Activated T-cell treated with anti-CD3 and anti-CD28 coated beads, Interleukin-2, amount 50 U/mL, for 24 hours (primary cell): ENCODE measurements around the gene SLC1A6.
A peak's percentile ranks its signal among the peaks of the same experiment; 100 is the strongest.
"Not testable (repeated sequence)": the region's sequence is repeated elsewhere in the genome, so short reads cannot be mapped to it uniquely, and the experiment has no call there.

Experiments used
- DNase-seq: peaks from one replicate; pipeline ENCODE4 v3.0.0-alpha.2; 2020
- H3K27ac Mint-ChIP-seq: 2 replicates; pipeline ENCODE4 v1.8.0; 2020; ENCODE audit warnings: mild to moderate bottlenecking, mixed read lengths
- H3K27me3 Mint-ChIP-seq: 2 replicates; pipeline ENCODE4 v1.8.0; 2020; ENCODE audit warnings: mixed read lengths
- H3K36me3 Mint-ChIP-seq: 2 replicates; pipeline ENCODE4 v1.8.0; 2020; ENCODE audit warnings: low read depth, mixed read lengths
- H3K4me1 Mint-ChIP-seq: 2 replicates; pipeline ENCODE4 v1.8.0; 2020; ENCODE audit warnings: low read depth, mixed read lengths
- H3K4me3 Mint-ChIP-seq: 2 replicates; pipeline ENCODE4 v1.8.0; 2020; ENCODE audit warnings: mild to moderate bottlenecking, moderate library complexity, mixed read lengths
- H3K9me3 Mint-ChIP-seq: 2 replicates; pipeline ENCODE4 v1.8.0; 2020; ENCODE audit warnings: mixed read lengths

SLC1A6 gene

GRCh38 chr19:14979476-14980255 lies at the start of gene SLC1A6:
Gene SLC1A6 (minus strand): TSS chr19:14979864. CDS start chr19:14972910, 6,954 bp downstream.
- peak; percentile 32 for DNase-seq
- H3K27ac Mint-ChIP-seq: no peak within 1 kb of the TSS
- no peaks in the 10 kb centered on the region for H3K9me3 Mint-ChIP-seq
- no peaks in the 10 kb centered on the region for H3K36me3 Mint-ChIP-seq
- H3K27me3 Mint-ChIP-seq: peaks cover 62% of the 10 kb centered on the region
- peaks cover 8% of the 10 kb centered on the region for H3K4me1 Mint-ChIP-seq
- peak within 1 kb of the TSS; percentile 43 for H3K4me3 Mint-ChIP-seq

GRCh38 chr19:15028490-15028889 lies 48.8 kb upstream of the SLC1A6 start:
- DNase-seq: no peak

GRCh38 chr19:15025217-15025616 lies 45.6 kb upstream of the SLC1A6 start:
- H3K9me3 Mint-ChIP-seq: no peaks in the 10 kb centered on the region
- no peak overlapping the region for H3K4me3 Mint-ChIP-seq
- no peaks in the 10 kb centered on the region for H3K36me3 Mint-ChIP-seq
- no peaks in the 10 kb centered on the region for H3K4me1 Mint-ChIP-seq
- peaks cover 19% of the 10 kb centered on the region for H3K27me3 Mint-ChIP-seq
- no peak overlapping the region for H3K27ac Mint-ChIP-seq
- DNase-seq: no peak

More at GRCh38 chr19:15028490-15028889, 48.8 kb upstream of the SLC1A6 start:
- peaks cover 20% of the 10 kb centered on the region for H3K27me3 Mint-ChIP-seq
- H3K27ac Mint-ChIP-seq: no peak overlapping the region
- H3K4me1 Mint-ChIP-seq: no peaks in the 10 kb centered on the region
- no peaks in the 10 kb centered on the region for H3K9me3 Mint-ChIP-seq
- no peak overlapping the region for H3K4me3 Mint-ChIP-seq
- no peaks in the 10 kb centered on the region for H3K36me3 Mint-ChIP-seq

- Mint-ChIP-seq H3K27me3 (peaks cover 28% of the 10 kb centered on the region), H3K4me3 (no peak overlapping the region), H3K36me3 (no peaks in the 10 kb centered on the region), H3K9me3 (no peaks in the 10 kb centered on the region), H3K4me1 (no peaks in the 10 kb centered on the region), H3K27ac (no peak overlapping the region)
- no peak for DNase-seq
Measured at GRCh38 chr19:15022752-15023151, 43.1 kb upstream of the SLC1A6 start.

GRCh38 chr19:15021286-15022007 lies 41.8 kb upstream of the SLC1A6 start:
- DNase-seq: no peak
- no peak overlapping the region for H3K4me3 Mint-ChIP-seq
- no peaks in the 10 kb centered on the region for H3K36me3 Mint-ChIP-seq
- H3K4me1 Mint-ChIP-seq: no peaks in the 10 kb centered on the region
- no peak overlapping the region for H3K27ac Mint-ChIP-seq
- H3K9me3 Mint-ChIP-seq: no peaks in the 10 kb centered on the region
- H3K27me3 Mint-ChIP-seq: peaks cover 38% of the 10 kb centered on the region

- H3K27me3 Mint-ChIP-seq: peaks cover 45% of the 10 kb centered on the region
- not testable (repeated sequence) for H3K27ac Mint-ChIP-seq, H3K4me3 Mint-ChIP-seq, DNase-seq, H3K9me3 Mint-ChIP-seq, H3K36me3 Mint-ChIP-seq, H3K4me1 Mint-ChIP-seq
Measured at GRCh38 chr19:15018836-15019235, 39.2 kb upstream of the SLC1A6 start.

- Mint-ChIP-seq H3K4me3 (no peak overlapping the region), H3K4me1 (no peaks in the 10 kb centered on the region)
Measured at GRCh38 chr19:15015946-15016542, 36.4 kb upstream of the SLC1A6 start.

GRCh38 chr19:15014579-15014978 lies 34.9 kb upstream of the SLC1A6 start:
- Mint-ChIP-seq H3K27me3 (peaks cover 70% of the 10 kb centered on the region), H3K4me1 (no peaks in the 10 kb centered on the region), H3K4me3 (no peak overlapping the region), H3K36me3 (no peaks in the 10 kb centered on the region), H3K9me3 (no peaks in the 10 kb centered on the region), H3K27ac (no peak overlapping the region)
- no peak for DNase-seq

More at GRCh38 chr19:15015946-15016542, 36.4 kb upstream of the SLC1A6 start:
- H3K9me3 Mint-ChIP-seq: no peaks in the 10 kb centered on the region
- H3K27me3 Mint-ChIP-seq: peaks cover 64% of the 10 kb centered on the region
- H3K27ac Mint-ChIP-seq: no peak overlapping the region
- no peaks in the 10 kb centered on the region for H3K36me3 Mint-ChIP-seq
- no peak for DNase-seq

- no peaks in the 10 kb centered on the region for H3K9me3 Mint-ChIP-seq
- H3K4me3 Mint-ChIP-seq: no peak overlapping the region
- H3K27ac Mint-ChIP-seq: no peak overlapping the region
- no peak for DNase-seq
- H3K36me3 Mint-ChIP-seq: no peaks in the 10 kb centered on the region
- H3K27me3 Mint-ChIP-seq: peaks cover 62% of the 10 kb centered on the region
- H3K4me1 Mint-ChIP-seq: no peaks in the 10 kb centered on the region
Measured at GRCh38 chr19:15010501-15011300, 31.0 kb upstream of the SLC1A6 start.

GRCh38 chr19:15008308-15008707 lies 28.6 kb upstream of the SLC1A6 start:
- no peak overlapping the region for H3K4me3 Mint-ChIP-seq
- H3K27me3 Mint-ChIP-seq: peaks cover 55% of the 10 kb centered on the region
- H3K9me3 Mint-ChIP-seq: no peaks in the 10 kb centered on the region
- no peak for DNase-seq
- no peaks in the 10 kb centered on the region for H3K36me3 Mint-ChIP-seq
- no peaks in the 10 kb centered on the region for H3K4me1 Mint-ChIP-seq
- no peak overlapping the region for H3K27ac Mint-ChIP-seq

GRCh38 chr19:14997981-14998380 lies 18.3 kb upstream of the SLC1A6 start:
- Mint-ChIP-seq H3K4me1 (no peaks in the 10 kb centered on the region), H3K4me3 (no peak overlapping the region), H3K27me3 (peaks cover 53% of the 10 kb centered on the region), H3K36me3 (no peaks in the 10 kb centered on the region), H3K9me3 (no peaks in the 10 kb centered on the region), H3K27ac (no peak overlapping the region)
- no peak for DNase-seq

GRCh38 chr19:14992780-14993179 lies 13.1 kb upstream of the SLC1A6 start:
- Mint-ChIP-seq H3K4me3 (no peak overlapping the region), H3K36me3 (no peaks in the 10 kb centered on the region), H3K4me1 (no peaks in the 10 kb centered on the region), H3K27ac (no peak overlapping the region), H3K27me3 (peaks cover 31% of the 10 kb centered on the region), H3K9me3 (no peaks in the 10 kb centered on the region)
- no peak for DNase-seq

- no peaks in the 10 kb centered on the region for H3K9me3 Mint-ChIP-seq
- no peaks in the 10 kb centered on the region for H3K36me3 Mint-ChIP-seq
- DNase-seq: no peak
- H3K27ac Mint-ChIP-seq: no peak overlapping the region
- no peak overlapping the region for H3K4me3 Mint-ChIP-seq
- peaks cover 39% of the 10 kb centered on the region for H3K27me3 Mint-ChIP-seq
- H3K4me1 Mint-ChIP-seq: peaks cover 4% of the 10 kb centered on the region
Measured at GRCh38 chr19:14985133-14985532, 5.5 kb upstream of the SLC1A6 start.

GRCh38 chr19:14978161-14978776 lies 1.4 kb downstream of the SLC1A6 start:
- H3K27ac Mint-ChIP-seq: no peak overlapping the region
- no peaks in the 10 kb centered on the region for H3K36me3 Mint-ChIP-seq
- no peaks in the 10 kb centered on the region for H3K9me3 Mint-ChIP-seq
- H3K27me3 Mint-ChIP-seq: peaks cover 71% of the 10 kb centered on the region
- no peak for DNase-seq
- no peak overlapping the region for H3K4me3 Mint-ChIP-seq
- peaks cover 6% of the 10 kb centered on the region for H3K4me1 Mint-ChIP-seq
